Lower lobe of right lung (tissue), 2 donors: ENCODE data around the gene CPB2. TPM values are rescaled to one million over a fixed set of nuclear protein-coding genes. Genes with fewer than 3 reads are reported as not detected.

Experiments used
- ATAC-seq, 2 donors: fragments of 200-7000 bp; cut with Tn5 transposase; one replicate each; pipeline ENCODE4 v1.9.1; 2020 to 2022; ENCODE audit warnings: mild to moderate bottlenecking in 2 of 2, moderate library complexity in 2 of 2
- DNase-seq: peaks from one replicate; pipeline ENCODE4 v3.0.0-alpha.2; 2020
- H3K27ac ChIP-seq: fragments of 200-600 bp; one replicate; pipeline ENCODE4 v1.8.0; 2022
- H3K27me3 ChIP-seq: fragments of 200-600 bp; one replicate; pipeline ENCODE4 v1.8.0; 2022; ENCODE audit warnings: low read depth
- H3K36me3 ChIP-seq: fragments of 200-600 bp; one replicate; pipeline ENCODE4 v1.8.0; 2022; ENCODE audit warnings: mild to moderate bottlenecking
- H3K4me1 ChIP-seq: fragments of 200-600 bp; one replicate; pipeline ENCODE4 v1.8.0; 2022
- H3K4me3 ChIP-seq: fragments of 200-600 bp; one replicate; pipeline ENCODE4 v1.8.0; 2022; ENCODE audit warnings: mild to moderate bottlenecking
- H3K9me3 ChIP-seq: fragments of 200-600 bp; one replicate; pipeline ENCODE4 v1.8.0; 2022
- intact Hi-C: fragments of 100-400 bp; cut with DNase I; formaldehyde crosslinking; loops from one replicate; pipeline ENCODE4 v1.11.0; 2022
- total RNA-seq: library from RNA; stranded (reverse); fragmentation: NEBNext Ultra II Directional; extraction: Animal tissue kit (Norgen Biotek cat#: 25700); gene quantifications from one replicate; pipeline ENCODE4 v1.2.1, GENCODE V29; 2021
- TF ChIP-seq, protein P1 (sequence below): fragments of 200-600 bp; IDR thresholded peaks from one replicate; pipeline ENCODE4 v1.8.0; 2022; ENCODE audit warnings: antibody characterized with exemption, mild to moderate bottlenecking
- donor health status: DM: no; HTN: yes; CAD: no; lungs with severe emphysema.

CPB2 gene
- total RNA-seq, 1 donor from 2014 or later: 33.5 TPM

GRCh38 chr13:46076827-46077226, 28.0 kb downstream of the CPB2 start:
- ATAC-seq (no peak), DNase-seq (no peak)
- Histone ChIP-seq H3K36me3 (no peaks in the 10 kb centered on the region), H3K27ac (no peak overlapping the region), H3K9me3 (no peaks in the 10 kb centered on the region), H3K4me1 (no peaks in the 10 kb centered on the region), H3K4me3 (no peak overlapping the region), H3K27me3 (no peaks in the 10 kb centered on the region)
- intact Hi-C loops: no loop called here
- TF ChIP-seq, protein P1, sequence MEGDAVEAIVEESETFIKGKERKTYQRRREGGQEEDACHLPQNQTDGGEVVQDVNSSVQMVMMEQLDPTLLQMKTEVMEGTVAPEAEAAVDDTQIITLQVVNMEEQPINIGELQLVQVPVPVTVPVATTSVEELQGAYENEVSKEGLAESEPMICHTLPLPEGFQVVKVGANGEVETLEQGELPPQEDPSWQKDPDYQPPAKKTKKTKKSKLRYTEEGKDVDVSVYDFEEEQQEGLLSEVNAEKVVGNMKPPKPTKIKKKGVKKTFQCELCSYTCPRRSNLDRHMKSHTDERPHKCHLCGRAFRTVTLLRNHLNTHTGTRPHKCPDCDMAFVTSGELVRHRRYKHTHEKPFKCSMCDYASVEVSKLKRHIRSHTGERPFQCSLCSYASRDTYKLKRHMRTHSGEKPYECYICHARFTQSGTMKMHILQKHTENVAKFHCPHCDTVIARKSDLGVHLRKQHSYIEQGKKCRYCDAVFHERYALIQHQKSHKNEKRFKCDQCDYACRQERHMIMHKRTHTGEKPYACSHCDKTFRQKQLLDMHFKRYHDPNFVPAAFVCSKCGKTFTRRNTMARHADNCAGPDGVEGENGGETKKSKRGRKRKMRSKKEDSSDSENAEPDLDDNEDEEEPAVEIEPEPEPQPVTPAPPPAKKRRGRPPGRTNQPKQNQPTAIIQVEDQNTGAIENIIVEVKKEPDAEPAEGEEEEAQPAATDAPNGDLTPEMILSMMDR: no peak

DNA sequence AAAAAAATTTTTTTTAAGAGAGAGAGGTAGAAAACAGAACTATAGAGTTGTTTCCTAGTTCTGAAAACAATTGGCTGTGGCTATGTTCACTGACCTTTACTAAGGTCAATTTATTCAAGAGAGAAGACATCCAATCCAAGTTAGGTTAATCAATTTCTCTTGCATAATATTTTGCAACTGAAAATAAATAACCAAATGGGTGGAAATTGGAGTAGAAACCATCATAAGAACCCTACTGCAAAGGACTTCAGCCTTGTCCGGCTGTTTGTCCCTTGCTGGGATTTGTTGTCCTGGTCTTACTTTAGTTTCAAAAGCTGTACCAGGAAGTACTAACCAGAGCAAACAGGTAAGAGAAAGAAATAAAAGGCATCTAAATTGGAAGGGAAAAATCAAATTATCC, 29.0 kb downstream of the CPB2 start:
- intact Hi-C loops: no loop called here
- Histone ChIP-seq H3K27me3 (no peaks in the 10 kb centered on the region), H3K36me3 (no peaks in the 10 kb centered on the region), H3K27ac (no peak overlapping the region), H3K4me3 (no peak overlapping the region), H3K4me1 (no peaks in the 10 kb centered on the region), H3K9me3 (no peaks in the 10 kb centered on the region)
- DNase-seq: no peak
- TF ChIP-seq, protein P1: no peak
- no peak for ATAC-seq

DNA sequence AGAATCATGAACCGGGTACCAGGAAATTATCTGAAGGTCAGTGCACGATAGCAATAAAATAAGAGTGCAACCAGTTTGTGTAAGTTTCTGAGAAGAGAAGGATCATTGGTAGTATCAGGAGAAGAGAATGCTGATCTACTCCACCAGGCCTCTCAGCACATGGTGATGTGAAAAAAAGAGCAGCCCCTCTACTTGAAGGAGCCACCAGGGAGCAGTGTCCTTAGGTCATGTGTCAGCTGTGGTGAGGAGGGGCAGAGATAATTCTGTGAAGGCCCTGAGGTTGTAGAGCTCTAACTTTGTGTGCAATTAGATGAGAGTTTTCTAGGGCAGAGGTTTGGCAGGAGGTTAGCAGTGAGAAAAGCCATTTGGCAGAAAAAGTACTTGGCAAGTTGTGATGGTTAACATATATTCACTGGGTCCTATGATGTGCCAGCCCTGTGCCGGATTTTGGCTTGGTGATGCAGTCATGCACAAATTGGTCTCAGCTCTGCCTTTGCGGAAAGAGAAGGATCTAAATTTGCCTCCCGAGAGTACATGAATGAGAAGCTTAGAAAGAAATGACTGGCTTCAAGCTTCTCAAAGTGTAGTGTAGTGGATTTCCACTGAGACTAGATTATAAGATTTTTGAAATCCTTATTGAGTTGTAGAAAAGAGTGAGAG, 33.1 kb downstream of the CPB2 start:
- no peaks in the 10 kb centered on the region for H3K27me3 ChIP-seq
- H3K4me1 ChIP-seq: no peaks in the 10 kb centered on the region
- ATAC-seq: no peak
- H3K36me3 ChIP-seq: no peaks in the 10 kb centered on the region
- H3K27ac ChIP-seq: no peak overlapping the region
- no peaks in the 10 kb centered on the region for H3K9me3 ChIP-seq
- H3K4me3 ChIP-seq: no peak overlapping the region
- DNase-seq: no peak
- TF ChIP-seq, protein P1: no peak
- intact Hi-C loops: no loop called here

DNA sequence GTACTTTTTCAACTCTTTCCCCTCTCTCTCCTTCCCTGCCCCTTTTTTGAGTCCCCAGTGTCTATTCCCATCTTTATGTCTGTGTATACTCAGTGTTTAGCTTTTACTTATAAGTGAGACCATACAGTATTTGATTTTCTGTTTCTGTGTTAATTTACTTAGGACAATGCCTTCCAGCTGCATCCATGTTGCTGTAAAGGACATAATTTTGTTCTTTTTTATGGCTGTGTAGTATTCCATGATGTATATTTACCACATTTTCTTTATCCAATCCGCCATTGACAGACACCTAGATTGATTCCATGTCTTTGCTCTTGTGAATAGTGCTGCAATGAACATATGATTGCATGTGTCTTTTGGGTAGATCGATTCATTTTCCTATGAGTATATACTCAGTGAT, 41.5 kb downstream of the CPB2 start:
- TF ChIP-seq, protein P1: no peak
- no peak for ATAC-seq
- intact Hi-C loops: no loop called here
- Histone ChIP-seq H3K4me1 (no peaks in the 10 kb centered on the region), H3K36me3 (no peaks in the 10 kb centered on the region), H3K9me3 (peaks cover 3% of the 10 kb centered on the region), H3K27ac (no peak overlapping the region), H3K27me3 (no peaks in the 10 kb centered on the region), H3K4me3 (no peak overlapping the region)
- no peak for DNase-seq

DNA sequence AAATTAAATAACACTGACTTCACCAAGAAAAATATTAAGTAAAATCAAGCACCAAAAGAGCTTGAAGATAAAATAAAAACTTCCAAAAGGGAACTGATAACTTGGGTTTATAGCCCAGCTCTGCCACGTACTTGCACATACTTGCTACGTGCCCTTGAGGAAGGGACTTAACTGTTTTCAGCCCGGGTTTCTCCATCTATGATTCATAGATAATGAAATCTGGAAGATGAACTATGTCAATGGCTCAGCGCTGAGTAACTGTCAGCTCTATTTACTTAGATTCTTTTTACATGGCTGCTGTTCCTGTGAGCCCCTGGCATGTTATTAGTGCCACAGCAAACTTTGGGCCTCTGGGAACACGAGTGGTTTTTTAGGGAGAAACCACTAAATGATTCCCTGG, 42.6 kb downstream of the CPB2 start:
- no peaks in the 10 kb centered on the region for H3K27me3 ChIP-seq
- TF ChIP-seq, protein P1: no peak
- no peaks in the 10 kb centered on the region for H3K36me3 ChIP-seq
- DNase-seq (no peak), ATAC-seq (no peak)
- no peak overlapping the region for H3K27ac ChIP-seq
- intact Hi-C loops: no loop called here
- H3K4me3 ChIP-seq: no peak overlapping the region
- peaks cover 3% of the 10 kb centered on the region for H3K9me3 ChIP-seq
- H3K4me1 ChIP-seq: no peaks in the 10 kb centered on the region
